ENCODE measurements around the gene MEIS2.

Gene MEIS2

DNA sequence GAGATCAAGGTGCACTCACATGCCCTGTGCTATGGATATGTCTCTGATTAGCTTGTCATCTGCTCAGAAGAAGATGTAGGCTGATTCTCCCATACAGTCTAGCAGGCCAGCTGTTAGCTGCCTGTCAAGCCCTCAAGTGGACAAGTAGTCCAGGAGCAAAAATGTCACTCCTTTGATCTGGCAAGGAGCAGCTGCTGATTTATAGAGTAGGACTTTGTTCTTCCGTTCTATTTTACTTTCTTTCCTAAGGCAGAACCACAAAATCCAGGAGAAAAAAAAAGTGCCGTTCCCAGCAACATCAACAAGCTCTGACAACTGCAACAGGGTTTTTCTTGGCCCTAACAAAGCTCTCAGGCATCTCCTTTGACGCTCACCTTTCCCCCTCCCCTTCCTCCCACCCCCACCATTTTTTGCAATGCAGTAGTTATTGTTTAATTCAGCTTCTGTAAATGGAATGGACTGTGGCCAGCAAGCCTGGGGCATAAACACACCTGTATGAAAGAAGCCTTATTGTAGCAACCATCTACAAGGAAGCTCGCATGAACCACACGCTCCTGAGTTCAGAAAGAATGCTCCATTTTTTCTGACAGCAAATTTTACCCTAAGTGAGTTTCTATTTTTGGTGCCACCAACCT is 196.3 kb downstream of the MEIS2 start:
- H3K36me3 ChIP-seq (ENCODE audit: insufficient read depth), result no peaks in the 10 kb centered on the region
- no peaks in the 10 kb centered on the region for H3K79me2 ChIP-seq (ENCODE audit: insufficient read depth, low read depth)
- no peak overlapping the region for H3K27ac ChIP-seq
- no peaks in the 10 kb centered on the region for H3K4me1 ChIP-seq (ENCODE audit: low read depth, poor library complexity, severe bottlenecking)
- H3K4me2 ChIP-seq, result no peak overlapping the region
- H3K4me3 ChIP-seq (IDR thresholded peaks at IDR 0.05; ENCODE audit: insufficient read depth, low read depth, low read length), result no peak overlapping the region
- H2AFZ ChIP-seq (ENCODE audit: low read depth), result no peak overlapping the region
- no peak overlapping the region for H3K9ac ChIP-seq
- TF ChIP-seq, protein P1, sequence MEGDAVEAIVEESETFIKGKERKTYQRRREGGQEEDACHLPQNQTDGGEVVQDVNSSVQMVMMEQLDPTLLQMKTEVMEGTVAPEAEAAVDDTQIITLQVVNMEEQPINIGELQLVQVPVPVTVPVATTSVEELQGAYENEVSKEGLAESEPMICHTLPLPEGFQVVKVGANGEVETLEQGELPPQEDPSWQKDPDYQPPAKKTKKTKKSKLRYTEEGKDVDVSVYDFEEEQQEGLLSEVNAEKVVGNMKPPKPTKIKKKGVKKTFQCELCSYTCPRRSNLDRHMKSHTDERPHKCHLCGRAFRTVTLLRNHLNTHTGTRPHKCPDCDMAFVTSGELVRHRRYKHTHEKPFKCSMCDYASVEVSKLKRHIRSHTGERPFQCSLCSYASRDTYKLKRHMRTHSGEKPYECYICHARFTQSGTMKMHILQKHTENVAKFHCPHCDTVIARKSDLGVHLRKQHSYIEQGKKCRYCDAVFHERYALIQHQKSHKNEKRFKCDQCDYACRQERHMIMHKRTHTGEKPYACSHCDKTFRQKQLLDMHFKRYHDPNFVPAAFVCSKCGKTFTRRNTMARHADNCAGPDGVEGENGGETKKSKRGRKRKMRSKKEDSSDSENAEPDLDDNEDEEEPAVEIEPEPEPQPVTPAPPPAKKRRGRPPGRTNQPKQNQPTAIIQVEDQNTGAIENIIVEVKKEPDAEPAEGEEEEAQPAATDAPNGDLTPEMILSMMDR (conservative IDR thresholded peaks at IDR 0.05; ENCODE audit: low read depth, low read length), result no peak
- no peaks in the 10 kb centered on the region for H4K20me1 ChIP-seq (ENCODE audit: insufficient read depth)
- H3K27me3 ChIP-seq (ENCODE audit: insufficient read depth, low read depth), result no peaks in the 10 kb centered on the region

DNA sequence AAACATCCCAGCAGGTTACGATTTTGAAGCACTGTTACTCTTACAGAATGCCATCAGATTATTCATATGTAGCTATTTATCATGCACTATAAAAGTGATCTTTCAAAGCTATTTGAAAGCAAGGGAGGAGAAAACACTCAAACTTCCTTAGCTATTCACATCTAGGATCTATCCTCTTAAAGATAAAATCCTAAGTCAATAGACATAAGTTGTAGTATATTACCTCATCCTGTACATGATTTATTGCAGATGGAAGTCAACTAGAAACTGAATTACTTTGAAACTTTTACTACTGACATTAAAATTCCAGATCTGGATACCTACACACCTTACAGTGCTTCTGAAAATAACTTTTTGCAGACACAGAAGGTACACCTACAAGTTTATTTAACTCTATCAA is 197.2 kb downstream of the MEIS2 start:
- H3K9ac ChIP-seq, result no peak overlapping the region
- H3K36me3 ChIP-seq (ENCODE audit: insufficient read depth), result no peaks in the 10 kb centered on the region
- no peak overlapping the region for H3K4me3 ChIP-seq (IDR thresholded peaks at IDR 0.05; ENCODE audit: insufficient read depth, low read depth, low read length)
- H2AFZ ChIP-seq (ENCODE audit: low read depth), result no peak overlapping the region
- H3K4me2 ChIP-seq, result no peak overlapping the region
- H3K4me1 ChIP-seq (ENCODE audit: low read depth, poor library complexity, severe bottlenecking), result no peaks in the 10 kb centered on the region
- H3K27ac ChIP-seq, result no peak overlapping the region
- H3K79me2 ChIP-seq (ENCODE audit: insufficient read depth, low read depth), result no peaks in the 10 kb centered on the region
- TF ChIP-seq, protein P1 (conservative IDR thresholded peaks at IDR 0.05; ENCODE audit: low read depth, low read length), result no peak
- no peaks in the 10 kb centered on the region for H3K27me3 ChIP-seq (ENCODE audit: insufficient read depth, low read depth)
- H4K20me1 ChIP-seq (ENCODE audit: insufficient read depth), result no peaks in the 10 kb centered on the region

DNA sequence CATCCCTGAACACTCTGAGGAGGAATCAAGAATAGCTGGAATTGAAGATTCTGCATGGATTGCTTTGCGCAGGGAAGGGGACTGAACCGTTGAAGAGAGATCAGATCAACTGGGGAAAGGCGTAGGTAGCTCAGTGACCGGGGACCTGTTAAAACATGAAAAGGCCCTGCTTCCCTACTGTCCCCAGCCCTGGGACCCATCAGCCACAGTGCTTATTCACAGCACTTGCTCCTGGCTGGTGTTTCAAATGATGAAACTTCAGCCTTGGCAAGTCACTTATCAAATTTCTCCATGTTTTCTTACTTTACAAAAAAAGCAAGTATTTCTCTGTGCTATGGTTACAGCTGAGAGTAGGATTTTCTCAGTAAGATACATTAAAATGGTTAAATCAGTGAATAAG is 199.3 kb downstream of the MEIS2 start:
- H3K4me3 ChIP-seq (IDR thresholded peaks at IDR 0.05; ENCODE audit: insufficient read depth, low read depth, low read length), result no peak overlapping the region
- H4K20me1 ChIP-seq (ENCODE audit: insufficient read depth), result no peaks in the 10 kb centered on the region
- H3K36me3 ChIP-seq (ENCODE audit: insufficient read depth), result no peaks in the 10 kb centered on the region
- H3K79me2 ChIP-seq (ENCODE audit: insufficient read depth, low read depth), result no peaks in the 10 kb centered on the region
- H3K4me1 ChIP-seq (ENCODE audit: low read depth, poor library complexity, severe bottlenecking), result no peaks in the 10 kb centered on the region
- no peak overlapping the region for H3K9ac ChIP-seq
- TF ChIP-seq, protein P1 (conservative IDR thresholded peaks at IDR 0.05; ENCODE audit: low read depth, low read length), result no peak
- no peak overlapping the region for H2AFZ ChIP-seq (ENCODE audit: low read depth)
- H3K27me3 ChIP-seq (ENCODE audit: insufficient read depth, low read depth), result no peaks in the 10 kb centered on the region
- no peak overlapping the region for H3K4me2 ChIP-seq
- no peak overlapping the region for H3K27ac ChIP-seq

DNA sequence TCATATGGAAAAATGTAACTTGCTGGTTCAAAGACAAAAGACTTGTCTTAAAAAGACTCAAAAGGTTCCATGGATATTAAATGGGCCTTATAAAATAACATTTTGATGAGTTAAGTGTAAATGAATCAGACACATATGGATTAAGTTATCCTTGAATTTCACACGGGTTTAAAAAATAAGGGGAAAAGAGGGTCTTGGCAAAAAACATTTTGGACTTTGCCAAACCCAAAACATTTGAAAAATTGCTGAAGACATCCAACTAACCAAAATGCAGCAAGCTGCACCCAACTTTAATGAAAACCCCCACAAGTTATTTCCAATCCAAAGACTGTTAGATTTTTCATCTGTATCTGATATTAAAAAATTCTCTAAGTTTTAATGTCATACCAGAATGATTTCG is 200.7 kb downstream of the MEIS2 start:
- Histone ChIP-seq H3K4me3 (IDR thresholded peaks at IDR 0.05; ENCODE audit: insufficient read depth, low read depth, low read length) (no peak overlapping the region), H3K27me3 (ENCODE audit: insufficient read depth, low read depth) (no peaks in the 10 kb centered on the region), H3K4me2 (no peak overlapping the region), H4K20me1 (ENCODE audit: insufficient read depth) (no peaks in the 10 kb centered on the region), H3K36me3 (ENCODE audit: insufficient read depth) (no peaks in the 10 kb centered on the region), H3K79me2 (ENCODE audit: insufficient read depth, low read depth) (no peaks in the 10 kb centered on the region), H3K4me1 (ENCODE audit: low read depth, poor library complexity, severe bottlenecking) (no peaks in the 10 kb centered on the region), H3K27ac (no peak overlapping the region), H3K9ac (no peak overlapping the region), H2AFZ (ENCODE audit: low read depth) (no peak overlapping the region)
- TF ChIP-seq, protein P1 (conservative IDR thresholded peaks at IDR 0.05; ENCODE audit: low read depth, low read length), result no peak

Data from KMS-11 (cell line).